H1 (cell line): ENCODE results near the gene FBLIM1. TPM values are rescaled to one million over a fixed set of nuclear protein-coding genes. Genes with fewer than 3 reads are reported as not detected.

Experiments
- CTCF ChIA-PET: fragments of 300-600 bp; sonication (Branson Sonifier 250); formaldehyde crosslinking; loops from one replicate; lab custom pipeline; 2021; ENCODE audit not compliant: partially characterized antibody; lab: Charles Lee
- POLR2A ChIA-PET: fragments of 300-600 bp; sonication (Branson Sonifier 250); formaldehyde crosslinking; loops from one replicate; lab custom pipeline; 2021; ENCODE audit warnings: inconsistent platforms; ENCODE audit not compliant: partially characterized antibody; lab: Charles Lee
- DNase-seq, 2 experiments: peaks; one replicate each; pipeline versions ENCODE4 v3.0.0 to v3.0.0-alpha.2; 2010 to 2022; ENCODE audit warnings: low spot score in 2 of 2, low read depth in 1 of 2, mixed read lengths in 1 of 2
- FAIRE-seq: peaks from 2 replicates; lab custom pipeline; 2011; peaks lifted over from hg19 to GRCh38; lab: Jason Lieb, UNC
- H2AFZ ChIP-seq: 2 replicates; pipeline ENCODE4 v1.8.1; 2012; ENCODE audit warnings: low read length, inconsistent platforms
- H2AK5ac ChIP-seq: 2 replicates; pipeline ENCODE4 v1.6.1; 2013; ENCODE audit warnings: low read depth, low read length
- H2BK120ac ChIP-seq: replicated peaks from 2 replicates; pipeline ENCODE3; 2013; ENCODE audit warnings: low read depth, low read length, inconsistent platforms
- H2BK12ac ChIP-seq: 2 replicates; pipeline ENCODE4 v1.6.1; 2013; ENCODE audit warnings: low read depth, low read length
- H2BK15ac ChIP-seq: 2 replicates; pipeline ENCODE4 v1.6.1; 2013; ENCODE audit warnings: low read length
- H2BK20ac ChIP-seq: 2 replicates; pipeline ENCODE4 v1.6.1; 2013; ENCODE audit warnings: low read length
- H2BK5ac ChIP-seq: 2 replicates; pipeline ENCODE4 v1.6.1; 2013; ENCODE audit warnings: low read depth, low read length
- H3K14ac ChIP-seq: 2 replicates; pipeline ENCODE4 v1.6.1; 2013; ENCODE audit warnings: inconsistent platforms; ENCODE audit not compliant: insufficient read length
- H3K18ac ChIP-seq: 2 replicates; pipeline ENCODE4 v1.6.1; 2013; ENCODE audit warnings: low read length; ENCODE audit errors: extremely low read depth
- H3K23ac ChIP-seq: 2 replicates; pipeline ENCODE4 v1.6.1; 2013; ENCODE audit warnings: inconsistent platforms; ENCODE audit not compliant: insufficient read length
- H3K23me2 ChIP-seq: 2 replicates; pipeline ENCODE4 v1.6.1; 2013; ENCODE audit warnings: low read depth, low read length
- H3K27ac ChIP-seq: 2 replicates; pipeline ENCODE4 v1.6.1; 2011; ENCODE audit warnings: low read depth, low read length, inconsistent platforms
- H3K27me3 ChIP-seq, 4 experiments: replicated peaks in 1 of 4; 1 replicate in 1 of 4; 2 replicates in 3 of 4; pipeline versions ENCODE4 v1.6.1 to v1.8.1; 2011 to 2013; ENCODE audit warnings: low read length in 3 of 4, mild to moderate bottlenecking in 3 of 4, inconsistent platforms in 2 of 4, mixed read lengths in 2 of 4, moderate library complexity in 1 of 4; ENCODE audit not compliant: control insufficient read depth in 3 of 4, insufficient read depth in 3 of 4; ENCODE audit errors: extremely low read depth in 1 of 4
- H3K36me3 ChIP-seq, 4 experiments: 2 replicates each; pipeline versions ENCODE4 v1.6.1 to v1.8.1; 2011 to 2013; ENCODE audit warnings: mild to moderate bottlenecking in 4 of 4, low read length in 3 of 4, moderate library complexity in 2 of 4, control low read depth in 1 of 4, inconsistent platforms in 1 of 4; ENCODE audit not compliant: insufficient read depth in 4 of 4, control insufficient read depth in 2 of 4
- H3K4ac ChIP-seq: replicated peaks from 2 replicates; pipeline ENCODE3; 2013; ENCODE audit warnings: low read length, low read depth, mixed read lengths, inconsistent platforms; ENCODE audit not compliant: insufficient read length
- H3K4me1 ChIP-seq, 4 experiments: replicated peaks in 1 of 4; 1 replicate in 1 of 4; 2 replicates in 3 of 4; pipeline versions ENCODE4 v1.6.1 to v1.8.1; 2011 to 2013; ENCODE audit warnings: low read length in 3 of 4, inconsistent platforms in 2 of 4, mixed read lengths in 1 of 4; ENCODE audit not compliant: insufficient read depth in 4 of 4, control insufficient read depth in 3 of 4
- H3K4me2 ChIP-seq, 2 experiments: 2 replicates each; pipeline versions ENCODE4 v1.6.1 to v1.8.1; 2011 to 2013; ENCODE audit warnings: low read depth in 2 of 2, low read length in 2 of 2, control low read depth in 1 of 2, inconsistent platforms in 1 of 2, mild to moderate bottlenecking in 1 of 2; ENCODE audit not compliant: insufficient read depth in 1 of 2
- H3K4me3 ChIP-seq, 4 experiments: fragments of 200-600, 300-600 bp in 1 of 4; sonication (generic), shearing (Covaris generic), sonication (Bioruptor Twin) in 1 of 4; 2 replicates each; pipeline versions ENCODE4 v1.5.1 to v1.8.1; 2011 to 2016; ENCODE audit warnings: low read length in 4 of 4, low read depth in 3 of 4, control low read depth in 2 of 4, inconsistent platforms in 2 of 4, mild to moderate bottlenecking in 2 of 4, mixed read lengths in 1 of 4, moderate library complexity in 1 of 4; ENCODE audit not compliant: insufficient read depth in 2 of 4; ENCODE audit errors: extremely low read depth in 1 of 4
- H3K56ac ChIP-seq: replicated peaks from 2 replicates; pipeline ENCODE3; 2013; ENCODE audit warnings: low read depth, mild to moderate bottlenecking, mixed read lengths, low read length, inconsistent platforms; ENCODE audit not compliant: insufficient read length
- H3K79me1 ChIP-seq: 2 replicates; pipeline ENCODE4 v1.6.1; 2013; ENCODE audit warnings: low read depth, low read length, control low read depth
- H3K79me2 ChIP-seq, 2 experiments: 2 replicates each; pipeline versions ENCODE4 v1.6.1 to v1.8.1; 2012 to 2013; ENCODE audit warnings: low read length in 2 of 2, mild to moderate bottlenecking in 2 of 2, inconsistent platforms in 1 of 2; ENCODE audit not compliant: insufficient read depth in 2 of 2, control insufficient read depth in 1 of 2
- H3K9ac ChIP-seq, 4 experiments: replicated peaks in 1 of 4; 1 replicate in 1 of 4; 2 replicates in 3 of 4; pipeline versions ENCODE4 v1.6.1 to v1.8.1; 2011 to 2013; ENCODE audit warnings: low read depth in 3 of 4, low read length in 3 of 4, control low read depth in 2 of 4, mild to moderate bottlenecking in 2 of 4, moderate library complexity in 2 of 4, inconsistent platforms in 1 of 4; ENCODE audit errors: extremely low read depth in 1 of 4
- H3K9me3 ChIP-seq, 2 experiments: 2 replicates each; pipeline versions ENCODE4 v1.6.1 to v1.8.1; 2012 to 2013; ENCODE audit warnings: mild to moderate bottlenecking in 2 of 2, moderate library complexity in 2 of 2, control low read depth in 1 of 2, inconsistent platforms in 1 of 2, low read depth in 1 of 2, low read length in 1 of 2, mixed read lengths in 1 of 2; ENCODE audit not compliant: insufficient read depth in 2 of 2
- H4K20me1 ChIP-seq, 2 experiments: replicated peaks in 1 of 2; 2 replicates each; pipeline versions ENCODE3 to v1.8.1; 2011 to 2013; ENCODE audit warnings: inconsistent platforms in 2 of 2, low read length in 2 of 2, mild to moderate bottlenecking in 1 of 2; ENCODE audit not compliant: insufficient read depth in 2 of 2, control insufficient read depth in 1 of 2
- H4K5ac ChIP-seq: 2 replicates; pipeline ENCODE4 v1.6.1; 2013; ENCODE audit warnings: low read length, low read depth, mixed read lengths, inconsistent platforms; ENCODE audit not compliant: insufficient read length
- H4K8ac ChIP-seq: 2 replicates; pipeline ENCODE4 v1.8.0; 2013; ENCODE audit warnings: mild to moderate bottlenecking, moderate library complexity, low read length, inconsistent platforms; ENCODE audit not compliant: insufficient read depth; ENCODE audit errors: extremely low read depth
- H4K91ac ChIP-seq: replicated peaks from 2 replicates; pipeline ENCODE3; 2013; ENCODE audit warnings: low read length, mixed read lengths, inconsistent platforms; ENCODE audit not compliant: insufficient read length
- CREB1 ChIP-seq: IDR thresholded peaks from 2 replicates; pipeline ENCODE4 v1.6.1; 2012; ENCODE audit warnings: inconsistent platforms
- CTBP2 ChIP-seq: IDR thresholded peaks from 2 replicates; pipeline ENCODE4 v1.7.0; 2011; ENCODE audit warnings: borderline replicate concordance, mild to moderate bottlenecking, moderate library complexity, mixed read lengths, low read length; ENCODE audit not compliant: insufficient read depth, insufficient read length
- EZH2 ChIP-seq: fragments of 200-600 bp; sonication (generic); IDR thresholded peaks from 2 replicates; pipeline ENCODE4 v1.7.1; 2012; ENCODE audit warnings: low read depth, mild to moderate bottlenecking, moderate library complexity, low read length, inconsistent platforms; ENCODE audit not compliant: severe bottlenecking
- HDAC6 ChIP-seq: IDR thresholded peaks from one replicate; pipeline ENCODE4 v1.7.1; 2012; ENCODE audit warnings: low read depth, mild to moderate bottlenecking, inconsistent platforms, low read length, moderate library complexity
- KDM4A ChIP-seq: IDR thresholded peaks from one replicate; pipeline ENCODE4 v1.7.1; 2012; ENCODE audit warnings: low read depth, mild to moderate bottlenecking, moderate library complexity, low read length, inconsistent platforms; ENCODE audit not compliant: severe bottlenecking
- POU5F1 ChIP-seq: IDR thresholded peaks from 2 replicates; pipeline ENCODE4 v1.6.1; 2011; ENCODE audit warnings: low read depth, mild to moderate bottlenecking, low read length, moderate library complexity
- RAD21 ChIP-seq, 2 experiments: IDR thresholded peaks in 1 of 2; conservative IDR thresholded peaks in 1 of 2; 2 replicates each; pipeline ENCODE4 v1.6.1; 2011; ENCODE audit warnings: low read depth in 2 of 2, low read length in 2 of 2, improper control_type of control experiment in 1 of 2, inconsistent platforms in 1 of 2, mild to moderate bottlenecking in 1 of 2, moderate library complexity in 1 of 2
- RNF2 ChIP-seq: fragments of 200-900, 300-1000 bp; sonication (generic); IDR thresholded peaks from 2 replicates; pipeline ENCODE4 v1.7.1; 2016; ENCODE audit warnings: borderline replicate concordance, low read depth, mild to moderate bottlenecking, antibody characterized with exemption, low read length; ENCODE audit not compliant: poor library complexity, severe bottlenecking; ENCODE audit errors: missing control alignments
- SIRT6 ChIP-seq: IDR thresholded peaks from one replicate; pipeline ENCODE4 v1.7.1; 2012; ENCODE audit warnings: low read length, inconsistent platforms
- SIX5 ChIP-seq: IDR thresholded peaks from 2 replicates; pipeline ENCODE4 v1.6.1; 2011; ENCODE audit warnings: mild to moderate bottlenecking, low read depth, low read length
- SP1 ChIP-seq: IDR thresholded peaks from 2 replicates; pipeline ENCODE4 v1.6.1; 2011; ENCODE audit warnings: low read depth, low read length
- WGBS, 2 experiments: shearing (Covaris generic) in 1 of 2; methylation state at CpG; one replicate each; pipeline versions ENCODE4 v1.1.6 to v1.1.7; 2013 to 2015; ENCODE audit warnings: low lambda C conversion rate in 2 of 2, mixed read lengths in 2 of 2, inconsistent platforms in 1 of 2, low coverage in 1 of 2, missing lambda C conversion rate in 1 of 2; ENCODE audit not compliant: insufficient replicate concordance in 2 of 2, insufficient coverage in 1 of 2, insufficient read length in 1 of 2; ENCODE audit errors: extremely low coverage in 1 of 2, missing lambda C conversion rate in 1 of 2; 5-methylcytosine and 5-hydroxymethylcytosine counted together
- polyA plus RNA-seq, 7 experiments: library from polyadenylated mRNA; depleted of rRNA in 3 of 7; stranded (reverse) in 5 of 7; unstranded in 2 of 7; fragments of >200 nt in 5 of 7; fragments of 200-250 nt in 2 of 7; gene quantifications; 1 replicate in 5 of 7; 2 replicates in 1 of 7; 4 replicates in 1 of 7; pipeline versions ENCODE4 v1.2.1 to v1.2.3, GENCODE V29; 2011 to 2013; ENCODE audit warnings: missing spikeins in 2 of 7, mixed read lengths in 2 of 7
- total RNA-seq: library from RNA; stranded (reverse); fragmentation: NEBNext Ultra II Directional; extraction: Animal tissue kit (Norgen Biotek cat#: 25700); gene quantifications from 2 replicates; pipeline ENCODE4 v1.2.1, GENCODE V29; 2021
- TF ChIP-seq, protein P1 (sequence below): IDR thresholded peaks from 2 replicates; pipeline ENCODE4 v1.6.1; 2012; ENCODE audit warnings: inconsistent platforms

FBLIM1 gene
- total and polyA plus RNA-seq, 2 of the 8 experiments (the other 6 are each of a cell fraction or from before 2014, with no cell fraction given): 66.6 to 66.7 TPM

DNA sequence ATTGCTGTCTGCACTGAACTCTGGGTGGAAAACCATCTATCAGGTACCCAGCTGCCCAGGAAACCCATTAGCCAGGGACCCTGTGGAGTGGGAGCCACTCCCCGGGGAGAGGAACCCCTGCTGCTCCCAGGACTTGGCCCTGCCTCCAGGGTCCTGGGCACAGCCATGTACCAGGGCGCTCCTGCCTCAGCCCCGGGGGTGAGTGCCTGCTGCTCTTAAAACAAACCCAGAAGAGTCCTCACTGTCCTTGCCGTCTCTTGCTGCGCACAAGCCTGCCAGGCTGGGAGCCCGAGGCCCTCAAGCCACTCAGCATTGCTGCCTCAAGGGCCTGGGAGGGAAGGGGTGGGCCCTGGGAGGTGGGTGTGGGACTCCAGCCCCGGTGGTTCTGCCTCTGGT is 25.9 kb upstream of the FBLIM1 start:
- H4K20me1 ChIP-seq: peaks cover 4 to 7% of the 10 kb centered on the region in 2 experiments
- no peak overlapping the region for H3K18ac ChIP-seq
- H3K9ac ChIP-seq: no peak overlapping the region
- no peak overlapping the region for H4K91ac ChIP-seq
- no peak overlapping the region for H3K4me3 ChIP-seq
- H3K79me1 ChIP-seq: no peaks in the 10 kb centered on the region
- H3K79me2 ChIP-seq: no peaks in the 10 kb centered on the region
- H3K23me2 ChIP-seq: no peaks in the 10 kb centered on the region
- no peak overlapping the region for H2BK12ac ChIP-seq
- DNase-seq (no peak), FAIRE-seq (no peak)
- H2AFZ ChIP-seq: no peak overlapping the region
- no peak overlapping the region for H3K23ac ChIP-seq
- H3K27me3 ChIP-seq: no peaks in the 10 kb centered on the region
- no peak overlapping the region for H2BK15ac ChIP-seq
- ChIA-PET CTCF (interaction anchor here (0.7 to 5.4 kb wide), 8 partner anchors 8 to 137 kb away, joined by 3 to 35 read pairs (median 4); partner anchors contain the start of gene TMEM82), POLR2A (interaction anchor here (0.8 kb wide), 1 partner anchor 63 kb away, joined by 3 read pairs; no protein-coding TSS in a partner anchor)
- no peaks in the 10 kb centered on the region for H3K9me3 ChIP-seq
- H2BK5ac ChIP-seq: 0 out of 2 replicates have a peak overlapping the region, but pooled peaks have one; percentile 9
- H2BK120ac ChIP-seq: no peak overlapping the region
- peaks cover 0 to 8% (median 4%) of the 10 kb centered on the region in 4 experiments; a peak in 4 of 7 replicates for H3K4me1 ChIP-seq
- no peak overlapping the region for H2BK20ac ChIP-seq
- no peak overlapping the region for H3K14ac ChIP-seq
- no peak overlapping the region for H4K8ac ChIP-seq
- no peak overlapping the region for H4K5ac ChIP-seq
- peaks cover 2 to 20% (median 7%) of the 10 kb centered on the region in 4 experiments; a peak in 6 of 8 replicates for H3K36me3 ChIP-seq
- 89% methylated on average over 6 of the region's 7 CpGs; no CpG with 5 or more reads in 1 of the 2 experiments for WGBS, 2 experiments
- H3K4ac ChIP-seq: no peak overlapping the region
- H3K27ac ChIP-seq: no peak overlapping the region
- TF ChIP-seq CTBP2 (no peak), RAD21 (IDR thresholded peaks at IDR 0.05 in 1 of 2, conservative IDR thresholded peaks at IDR 0.05 in 1 of 2; ENCODE audit: low read depth in 2 of 2, low read length in 2 of 2) (no peak), SIRT6 (no peak), SP1 (no peak), POU5F1 (no peak), SIX5 (no peak), KDM4A (no peak), EZH2 (no peak), CREB1 (no peak), RNF2 (no peak), HDAC6 (no peak)
- TF ChIP-seq, protein P1, sequence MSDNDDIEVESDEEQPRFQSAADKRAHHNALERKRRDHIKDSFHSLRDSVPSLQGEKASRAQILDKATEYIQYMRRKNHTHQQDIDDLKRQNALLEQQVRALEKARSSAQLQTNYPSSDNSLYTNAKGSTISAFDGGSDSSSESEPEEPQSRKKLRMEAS: no peak
- H3K4me2 ChIP-seq: no peak overlapping the region
- H2AK5ac ChIP-seq: no peak overlapping the region
- H3K56ac ChIP-seq: no peak overlapping the region
